ENCODE data around the gene GOLGA3.

GOLGA3 gene

DNA sequence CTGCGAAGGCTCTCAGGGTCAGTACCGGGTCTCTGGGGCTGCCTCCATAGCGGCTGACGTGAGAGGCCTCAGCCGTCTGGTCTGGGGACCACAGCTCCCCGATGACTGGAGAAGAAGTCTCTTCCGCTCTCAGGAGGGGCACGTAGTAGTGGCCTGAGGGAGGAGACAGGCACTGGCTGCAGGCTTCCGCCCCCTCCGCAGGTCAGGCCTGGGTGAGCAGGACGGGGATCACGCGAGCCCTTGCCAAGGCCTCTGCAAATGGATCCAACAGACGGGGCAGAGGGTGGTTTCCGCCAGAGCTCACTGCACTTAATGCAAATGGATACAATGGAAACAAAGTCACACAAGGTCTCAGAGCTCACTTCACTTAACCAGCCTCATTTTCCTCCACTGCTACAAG, 91.8 kb downstream of the GOLGA3 start:
- no peak for DNase-seq (ENCODE audit: extremely low read depth, low read depth)
- TF ChIP-seq, protein P1, sequence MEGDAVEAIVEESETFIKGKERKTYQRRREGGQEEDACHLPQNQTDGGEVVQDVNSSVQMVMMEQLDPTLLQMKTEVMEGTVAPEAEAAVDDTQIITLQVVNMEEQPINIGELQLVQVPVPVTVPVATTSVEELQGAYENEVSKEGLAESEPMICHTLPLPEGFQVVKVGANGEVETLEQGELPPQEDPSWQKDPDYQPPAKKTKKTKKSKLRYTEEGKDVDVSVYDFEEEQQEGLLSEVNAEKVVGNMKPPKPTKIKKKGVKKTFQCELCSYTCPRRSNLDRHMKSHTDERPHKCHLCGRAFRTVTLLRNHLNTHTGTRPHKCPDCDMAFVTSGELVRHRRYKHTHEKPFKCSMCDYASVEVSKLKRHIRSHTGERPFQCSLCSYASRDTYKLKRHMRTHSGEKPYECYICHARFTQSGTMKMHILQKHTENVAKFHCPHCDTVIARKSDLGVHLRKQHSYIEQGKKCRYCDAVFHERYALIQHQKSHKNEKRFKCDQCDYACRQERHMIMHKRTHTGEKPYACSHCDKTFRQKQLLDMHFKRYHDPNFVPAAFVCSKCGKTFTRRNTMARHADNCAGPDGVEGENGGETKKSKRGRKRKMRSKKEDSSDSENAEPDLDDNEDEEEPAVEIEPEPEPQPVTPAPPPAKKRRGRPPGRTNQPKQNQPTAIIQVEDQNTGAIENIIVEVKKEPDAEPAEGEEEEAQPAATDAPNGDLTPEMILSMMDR (IDR thresholded peaks at IDR 0.05; ENCODE audit: low read depth, low read length): no peak

DNA sequence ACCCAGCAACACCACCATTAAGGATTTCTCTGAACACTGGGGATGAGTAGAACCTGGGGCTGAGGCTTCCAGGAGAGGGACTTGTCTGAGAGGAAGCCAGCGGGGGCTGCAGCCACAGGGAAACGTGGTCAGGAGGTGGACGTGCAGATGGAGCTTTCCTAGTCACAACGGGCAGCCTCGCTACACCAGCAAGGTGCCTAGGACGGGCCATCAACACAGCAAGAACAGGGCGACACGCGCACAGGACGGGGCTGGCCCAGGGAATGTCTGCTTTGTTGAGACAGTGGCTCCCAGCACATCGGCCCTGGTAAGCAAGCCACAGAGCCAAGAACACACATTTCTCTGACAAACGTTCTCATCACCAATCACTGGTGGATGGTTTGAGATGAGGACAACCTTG, 92.3 kb downstream of the GOLGA3 start:
- TF ChIP-seq, protein P1 (IDR thresholded peaks at IDR 0.05; ENCODE audit: low read depth, low read length): no peak
- no peak for DNase-seq (ENCODE audit: extremely low read depth, low read depth)

DNA sequence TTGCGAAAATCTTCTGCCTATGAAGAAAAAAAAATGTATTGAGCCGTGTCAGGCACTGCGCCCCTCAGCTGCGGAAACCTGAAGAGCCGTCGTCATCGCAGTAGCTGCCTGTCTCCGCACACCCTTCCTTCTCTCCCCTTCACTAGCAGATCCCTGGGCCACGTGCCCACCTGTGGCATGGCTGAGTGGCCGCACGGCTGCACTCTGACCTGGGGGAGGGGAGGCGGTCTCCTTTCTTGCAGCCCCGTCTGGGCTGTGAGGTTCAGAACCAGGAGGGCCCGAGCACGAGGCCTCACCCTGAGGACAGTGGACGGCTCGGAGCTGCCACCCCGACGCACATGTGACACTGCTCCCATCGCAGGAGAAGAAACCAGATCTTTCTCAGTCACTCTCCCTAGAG, 93.2 kb downstream of the GOLGA3 start:
- DNase-seq (ENCODE audit: extremely low read depth, low read depth): no peak
- TF ChIP-seq, protein P1 (IDR thresholded peaks at IDR 0.05; ENCODE audit: low read depth, low read length): no peak

DNA sequence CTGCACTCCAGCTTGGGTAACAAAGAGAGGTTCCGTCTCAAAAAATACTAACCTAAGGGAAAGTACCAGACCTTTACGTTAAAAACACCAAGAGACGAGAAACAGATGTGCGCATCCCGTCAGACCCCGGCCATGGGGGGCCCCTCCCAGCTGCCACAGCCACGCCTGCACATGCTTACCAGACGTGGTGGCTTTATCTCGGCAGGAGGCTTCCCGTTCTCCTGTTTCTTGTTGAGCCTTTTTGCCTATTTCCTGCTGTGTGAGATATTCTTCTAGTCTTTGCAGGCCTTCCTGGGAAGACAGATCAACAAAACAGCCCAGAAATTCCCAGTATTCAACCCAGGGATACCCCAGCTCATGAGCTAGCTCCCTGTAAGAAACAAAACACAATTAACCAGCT, 94.5 kb downstream of the GOLGA3 start:
- no peak for DNase-seq (ENCODE audit: extremely low read depth, low read depth)
- TF ChIP-seq, protein P1 (IDR thresholded peaks at IDR 0.05; ENCODE audit: low read depth, low read length): no peak

DNA sequence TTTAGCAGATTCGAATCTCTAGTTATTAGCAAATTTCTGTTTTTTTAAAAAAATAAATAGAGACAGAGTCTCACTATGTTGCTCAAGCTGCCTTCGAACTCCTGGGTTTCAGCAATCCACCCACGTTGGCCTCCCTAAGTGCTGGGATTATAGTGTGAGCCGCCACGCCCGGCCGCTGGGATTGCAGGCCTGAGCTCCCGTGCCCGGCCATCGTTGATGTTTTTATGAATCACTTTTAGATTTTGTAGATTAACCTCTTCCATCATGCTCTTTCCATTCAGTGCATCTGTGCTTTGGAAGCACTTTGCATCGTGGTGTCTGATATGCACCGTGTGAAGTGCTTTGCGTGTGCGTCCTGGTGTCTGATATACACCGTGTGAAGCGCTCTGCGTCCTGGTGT, 97.1 kb downstream of the GOLGA3 start:
- TF ChIP-seq, protein P1 (IDR thresholded peaks at IDR 0.05; ENCODE audit: low read depth, low read length): no peak
- no peak for DNase-seq (ENCODE audit: extremely low read depth, low read depth)

DNA sequence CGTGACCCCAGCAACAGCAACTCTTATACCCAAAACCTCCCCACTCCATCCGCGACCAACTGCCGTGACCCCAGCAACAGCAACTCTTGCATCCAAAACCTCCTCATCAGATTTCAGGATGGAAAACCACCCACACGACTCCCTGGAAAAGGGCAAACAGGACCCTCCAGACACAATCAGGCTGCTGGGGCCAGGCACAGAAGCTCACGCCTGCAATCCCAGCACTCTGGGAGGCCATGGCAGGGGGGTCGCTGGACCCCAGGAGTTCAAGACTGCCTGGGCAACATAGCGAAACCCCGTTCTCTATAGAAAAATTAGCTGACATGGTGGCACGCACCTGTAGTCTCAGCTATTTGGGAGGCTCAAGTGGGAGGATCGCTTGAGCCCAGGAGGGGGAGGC, 98.3 kb downstream of the GOLGA3 start:
- TF ChIP-seq, protein P1 (IDR thresholded peaks at IDR 0.05; ENCODE audit: low read depth, low read length): no peak
- no peak for DNase-seq (ENCODE audit: extremely low read depth, low read depth)

DNA sequence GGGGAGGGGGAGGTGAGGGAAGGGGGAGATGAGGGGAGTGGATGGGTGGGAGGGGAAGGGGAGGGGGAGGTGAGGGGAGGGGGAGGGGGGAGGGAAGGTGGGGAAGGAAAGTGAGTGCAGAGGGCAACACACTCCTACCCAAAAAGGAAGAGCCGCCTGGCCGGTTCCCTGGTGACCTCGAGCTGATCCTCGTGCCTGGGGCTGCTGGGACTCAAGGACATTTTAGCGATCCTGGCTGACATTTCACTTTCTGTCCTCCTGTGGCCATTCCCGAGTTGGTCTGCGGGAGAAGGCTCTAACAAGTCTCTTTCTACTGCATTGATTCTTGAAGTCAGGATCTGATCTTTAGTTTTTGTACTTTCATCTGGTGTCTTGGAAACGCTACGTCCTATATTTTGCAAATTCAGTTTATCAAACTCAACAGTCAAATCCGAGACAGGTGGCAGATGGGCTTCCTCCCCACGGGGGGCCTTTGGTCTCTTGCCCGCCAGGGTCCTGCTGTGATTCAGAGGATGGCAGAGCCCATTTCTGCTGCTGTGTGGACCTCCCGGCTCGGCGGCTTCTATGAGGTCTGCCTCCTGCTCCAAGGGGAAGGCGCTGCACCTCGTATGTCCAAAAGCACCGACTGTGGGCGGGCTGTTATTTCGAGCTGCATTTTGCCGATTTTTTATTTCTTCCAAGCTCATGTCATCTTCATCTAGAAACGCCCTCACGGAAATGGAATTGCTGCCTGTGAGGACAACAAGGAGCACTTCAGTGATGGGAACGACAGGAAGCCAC, 98.9 kb downstream of the GOLGA3 start:
- DNase-seq (ENCODE audit: extremely low read depth, low read depth): no peak

More for the DNA sequence above, 98.9 kb downstream of the GOLGA3 start:
- TF ChIP-seq, protein P1 (IDR thresholded peaks at IDR 0.05; ENCODE audit: low read depth, low read length): no peak
